IgD-negative memory B cell (primary cell): Measurements from ENCODE around the gene ISG20. TPM values are rescaled to one million over a fixed set of nuclear protein-coding genes. Genes with fewer than 3 reads are reported as not detected.

ENCODE experiments used
- polyA plus RNA-seq: library from polyadenylated mRNA; unstranded; fragments of 300-500 nt; fragmentation: Illumina TruSeq; gene quantifications from one replicate; pipeline ENCODE4 v1.2.3, GENCODE V29; 2021

ISG20 gene
- polyA plus RNA-seq, 1 donor from 2014 or later = 760 TPM

Other genes with a start within 250 kb of the ISG20 start
- gene MRPL46, start 171.6 kb upstream of the ISG20 start, polyA plus RNA-seq = 56.2 TPM
- 60.1 TPM for gene MRPS11, start 171.3 kb upstream of the ISG20 start, polyA plus RNA-seq
- gene DET1, start 92.3 kb upstream of the ISG20 start, polyA plus RNA-seq = 1.1 TPM
- gene AEN, start 17.7 kb upstream of the ISG20 start, polyA plus RNA-seq = 40.8 TPM
- gene ACAN, start 164.4 kb downstream of the ISG20 start, polyA plus RNA-seq = not detected